HepG2 (cell line): ENCODE data around the gene GRK3. TPM values are rescaled to one million over a fixed set of nuclear protein-coding genes. Genes with fewer than 3 reads are reported as not detected.

Experiments
- polyA plus RNA-seq, 8 experiments: library from polyadenylated mRNA; depleted of rRNA in 3 of 8; stranded (reverse) in 7 of 8; unstranded in 1 of 8; fragments of >200 nt; fragmentation: Illumina TruSeq in 4 of 8; extraction: Trizol in 4 of 8; gene quantifications; 2 replicates each; pipeline versions ENCODE4 v1.2.1 to v1.2.3, GENCODE V29; 2011 to 2016; ENCODE audit warnings: low read depth in 4 of 8, missing spikeins in 1 of 8, mixed read lengths in 1 of 8; ENCODE audit not compliant: insufficient read depth in 1 of 8
- total RNA-seq, 5 experiments: library from RNA; depleted of rRNA; stranded (reverse); fragments of >200 nt; fragmentation: Illumina TruSeq; extraction: Trizol; gene quantifications; 2 replicates each; pipeline ENCODE4 v1.2.3, GENCODE V29; 2016; ENCODE audit warnings: low read depth in 1 of 5
- TF ChIP-seq, protein P1 (sequence below), 2 experiments: fragments of 450-650 bp in 1 of 2; sonication (generic) in 1 of 2; formaldehyde crosslinking in 1 of 2; IDR thresholded peaks; 2 replicates each; pipeline versions ENCODE4 v1.6.1 to v1.8.0; 2016 to 2022; ENCODE audit warnings: antibody characterized with exemption in 1 of 2, mild to moderate bottlenecking in 1 of 2, missing genetic modification reagents in 1 of 2

Gene GRK3
- total and polyA plus RNA-seq, 2 of the 13 experiments (the other 11 are each of a cell fraction or from before 2014, with no cell fraction given), result 8.5 to 16.7 TPM

DNA sequence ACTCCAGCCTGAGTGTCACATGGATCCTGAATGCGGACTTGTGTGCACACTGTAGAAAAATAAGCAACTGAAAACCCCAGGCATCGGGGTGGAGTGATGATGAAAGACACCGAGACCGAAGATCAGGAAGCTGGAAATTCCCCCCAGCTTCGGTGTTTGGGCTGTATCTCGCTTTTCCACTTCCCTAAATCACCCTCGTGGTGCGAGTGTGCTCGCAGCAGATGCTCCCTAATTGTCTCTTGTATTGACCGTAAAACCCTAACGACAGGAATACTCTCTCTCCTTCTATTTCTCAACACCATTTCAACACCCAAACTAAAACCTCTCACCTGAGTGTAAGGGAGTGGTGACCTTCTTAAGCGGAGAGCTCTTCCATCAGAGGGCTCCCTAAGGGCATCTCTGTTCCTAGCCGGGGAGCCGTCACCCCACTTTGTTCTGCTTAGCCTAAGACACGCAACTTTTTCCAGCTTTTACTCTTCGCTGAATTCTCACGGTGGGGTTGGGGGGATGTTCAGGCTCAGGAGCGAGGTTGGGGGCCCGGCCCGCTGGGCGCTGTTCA, 635 bp upstream of the GRK3 start (continued):
- TF ChIP-seq, protein P1, sequence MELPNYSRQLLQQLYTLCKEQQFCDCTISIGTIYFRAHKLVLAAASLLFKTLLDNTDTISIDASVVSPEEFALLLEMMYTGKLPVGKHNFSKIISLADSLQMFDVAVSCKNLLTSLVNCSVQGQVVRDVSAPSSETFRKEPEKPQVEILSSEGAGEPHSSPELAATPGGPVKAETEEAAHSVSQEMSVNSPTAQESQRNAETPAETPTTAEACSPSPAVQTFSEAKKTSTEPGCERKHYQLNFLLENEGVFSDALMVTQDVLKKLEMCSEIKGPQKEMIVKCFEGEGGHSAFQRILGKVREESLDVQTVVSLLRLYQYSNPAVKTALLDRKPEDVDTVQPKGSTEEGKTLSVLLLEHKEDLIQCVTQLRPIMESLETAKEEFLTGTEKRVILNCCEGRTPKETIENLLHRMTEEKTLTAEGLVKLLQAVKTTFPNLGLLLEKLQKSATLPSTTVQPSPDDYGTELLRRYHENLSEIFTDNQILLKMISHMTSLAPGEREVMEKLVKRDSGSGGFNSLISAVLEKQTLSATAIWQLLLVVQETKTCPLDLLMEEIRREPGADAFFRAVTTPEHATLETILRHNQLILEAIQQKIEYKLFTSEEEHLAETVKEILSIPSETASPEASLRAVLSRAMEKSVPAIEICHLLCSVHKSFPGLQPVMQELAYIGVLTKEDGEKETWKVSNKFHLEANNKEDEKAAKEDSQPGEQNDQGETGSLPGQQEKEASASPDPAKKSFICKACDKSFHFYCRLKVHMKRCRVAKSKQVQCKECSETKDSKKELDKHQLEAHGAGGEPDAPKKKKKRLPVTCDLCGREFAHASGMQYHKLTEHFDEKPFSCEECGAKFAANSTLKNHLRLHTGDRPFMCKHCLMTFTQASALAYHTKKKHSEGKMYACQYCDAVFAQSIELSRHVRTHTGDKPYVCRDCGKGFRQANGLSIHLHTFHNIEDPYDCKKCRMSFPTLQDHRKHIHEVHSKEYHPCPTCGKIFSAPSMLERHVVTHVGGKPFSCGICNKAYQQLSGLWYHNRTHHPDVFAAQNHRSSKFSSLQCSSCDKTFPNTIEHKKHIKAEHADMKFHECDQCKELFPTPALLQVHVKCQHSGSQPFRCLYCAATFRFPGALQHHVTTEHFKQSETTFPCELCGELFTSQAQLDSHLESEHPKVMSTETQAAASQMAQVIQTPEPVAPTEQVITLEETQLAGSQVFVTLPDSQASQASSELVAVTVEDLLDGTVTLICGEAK (IDR thresholded peaks at IDR 0.05), result no peak
- TF ChIP-seq, protein P1 (CRISPR knock-in tag; IDR thresholded peaks at IDR 0.05), result no peak
